HCT116 (cell line): Measurements from ENCODE around the gene AOC3. TPM values are rescaled to one million over a fixed set of nuclear protein-coding genes. Genes with fewer than 3 reads are reported as not detected.

Experiments used
- ATAC-seq: fragments of 200-7000 bp; cut with Tn5 transposase; 2 replicates; pipeline ENCODE4 v1.9.1; 2020; ENCODE audit warnings: mild to moderate bottlenecking, moderate library complexity
- BruUV-seq: library from RNA; stranded (reverse); fragments of 400-500 nt; replicated peaks from 2 replicates; lab custom pipeline; 2021; lab: Mats Ljungman, UMichigan
- CTCF ChIA-PET: fragments of 300-600 bp; sonication (Branson Sonifier 250); formaldehyde crosslinking; loops from one replicate; lab custom pipeline; 2021; ENCODE audit warnings: antibody characterized with exemption; lab: Charles Lee
- POLR2A ChIA-PET: fragments of 300-600, 350-600 bp; sonication (Branson Sonifier 250); formaldehyde crosslinking; loops from one replicate; lab custom pipeline; 2021; ENCODE audit warnings: antibody characterized with exemption; lab: Charles Lee
- RAD21 ChIA-PET, 2 experiments: fragments of 300-600 bp; sonication (Branson Sonifier 250); formaldehyde crosslinking; loops; one replicate each; lab custom pipeline; 2023; ENCODE audit warnings: low total read pairs in 2 of 2; ENCODE audit not compliant: uncharacterized antibody in 2 of 2, unreplicated experiment in 2 of 2, low non-redundant PET in 1 of 2; lab: Charles Lee
- DNase-seq: peaks from one replicate; pipeline ENCODE4 v3.0.0-alpha.2; 2010; ENCODE audit warnings: low read depth, low spot score
- H2AFZ ChIP-seq: fragments of 200-600 bp; shearing (Covaris generic), sonication (generic); 2 replicates; pipeline ENCODE4 v1.6.1; 2017; ENCODE audit warnings: low read depth, mixed run types, mixed read lengths, antibody characterized with exemption, low read length; ENCODE audit not compliant: poor library complexity, severe bottlenecking
- H3K27ac ChIP-seq: 2 replicates; pipeline ENCODE4 v1.5.1; 2012; ENCODE audit warnings: low read depth, low read length
- H3K27me3 ChIP-seq: fragments of 200-600 bp; sonication (generic); 2 replicates; pipeline ENCODE4 v1.6.1; 2016; ENCODE audit warnings: mixed run types, low read length, mixed read lengths; ENCODE audit not compliant: insufficient read depth
- H3K36me3 ChIP-seq, 2 experiments: fragments of 200-500 bp in 1 of 2; fragments of 200-600 bp in 1 of 2; sonication (Bioruptor generic) in 1 of 2; sonication (generic) in 1 of 2; 2 replicates each; pipeline versions ENCODE4 v1.5.1 to v1.6.1; 2014 to 2016; ENCODE audit warnings: low read length in 2 of 2, inconsistent platforms in 1 of 2, mixed read lengths in 1 of 2, mixed run types in 1 of 2; ENCODE audit not compliant: insufficient read depth in 2 of 2, control insufficient read depth in 1 of 2
- H3K4me1 ChIP-seq, 2 experiments: fragments of 200-600 bp in 1 of 2; sonication (generic) in 1 of 2; 2 replicates each; pipeline versions ENCODE4 v1.5.1 to v1.6.1; 2012 to 2017; ENCODE audit warnings: low read length in 2 of 2, inconsistent platforms in 1 of 2, mild to moderate bottlenecking in 1 of 2, mixed read lengths in 1 of 2, mixed run types in 1 of 2, moderate library complexity in 1 of 2; ENCODE audit not compliant: insufficient read depth in 2 of 2, control insufficient read depth in 1 of 2
- H3K4me2 ChIP-seq: fragments of 200-600 bp; sonication (generic); 2 replicates; pipeline ENCODE4 v1.6.1; 2017; ENCODE audit warnings: mixed run types, low read length, mixed read lengths
- H3K4me3 ChIP-seq, 2 experiments: fragments of 200-600 bp in 1 of 2; sonication (generic) in 1 of 2; replicated peaks in 1 of 2; 2 replicates each; pipeline ENCODE4 v1.5.1; 2011 to 2016; ENCODE audit warnings: low read length in 2 of 2, control low read depth in 1 of 2, low read depth in 1 of 2, mild to moderate bottlenecking in 1 of 2, mixed read lengths in 1 of 2, mixed run types in 1 of 2
- H3K79me2 ChIP-seq: fragments of 200-600 bp; sonication (generic); 2 replicates; pipeline ENCODE4 v1.6.1; 2017; ENCODE audit warnings: mild to moderate bottlenecking, mixed run types, low read length, moderate library complexity, mixed read lengths; ENCODE audit not compliant: insufficient read depth
- H3K9ac ChIP-seq: fragments of 200-600 bp; sonication (generic); 2 replicates; pipeline ENCODE4 v1.6.1; 2016; ENCODE audit warnings: low read length, mixed read lengths
- H3K9me2 ChIP-seq: fragments of 200-600 bp; sonication (generic), shearing (Covaris generic); 2 replicates; pipeline ENCODE4 v1.6.1; 2017; ENCODE audit warnings: mixed run types, mild to moderate bottlenecking, moderate library complexity; ENCODE audit not compliant: insufficient read depth
- H3K9me3 ChIP-seq, 2 experiments: fragments of 200-500 bp in 1 of 2; fragments of 200-600 bp in 1 of 2; sonication (Bioruptor generic) in 1 of 2; sonication (generic) in 1 of 2; 2 replicates each; pipeline ENCODE4 v1.6.1; 2014 to 2017; ENCODE audit warnings: low read length in 2 of 2, mixed read lengths in 2 of 2, inconsistent platforms in 1 of 2, low read depth in 1 of 2, mild to moderate bottlenecking in 1 of 2, mixed run types in 1 of 2, moderate library complexity in 1 of 2; ENCODE audit not compliant: control insufficient read depth in 1 of 2, insufficient read depth in 1 of 2
- H4K20me1 ChIP-seq: fragments of 200-600 bp; sonication (generic), shearing (Covaris generic); 2 replicates; pipeline ENCODE4 v1.6.1; 2017; ENCODE audit warnings: mixed run types, mild to moderate bottlenecking, moderate library complexity; ENCODE audit not compliant: insufficient read depth
- ATF3 ChIP-seq: IDR thresholded peaks from 2 replicates; pipeline ENCODE4 v1.6.1; 2012
- CBX3 ChIP-seq: IDR thresholded peaks from 2 replicates; pipeline ENCODE4 v1.6.1; 2012; ENCODE audit warnings: low read depth
- EZH2 ChIP-seq: fragments of 200-600 bp; sonication (generic); IDR thresholded peaks from 2 replicates; pipeline ENCODE4 v1.6.1; 2017; ENCODE audit warnings: antibody characterized with exemption, mixed run types
- EZH2phosphoT487 ChIP-seq: fragments of 200-600 bp; IDR thresholded peaks from 2 replicates; pipeline ENCODE4 v1.6.1; 2018; ENCODE audit warnings: antibody characterized with exemption, borderline replicate concordance
- FOSL1 ChIP-seq: IDR thresholded peaks from 2 replicates; pipeline ENCODE4 v1.6.1; 2012; ENCODE audit warnings: low read depth
- JUND ChIP-seq: IDR thresholded peaks from 2 replicates; pipeline ENCODE4 v1.6.1; 2012
- POLR2A ChIP-seq: IDR thresholded peaks from 2 replicates; pipeline ENCODE4 v1.7.0; 2011; ENCODE audit warnings: borderline replicate concordance; ENCODE audit not compliant: insufficient read depth, insufficient read length; ENCODE audit errors: extremely low read depth
- POLR2AphosphoS5 ChIP-seq: IDR thresholded peaks from 2 replicates; pipeline ENCODE4 v1.6.1; 2011; ENCODE audit warnings: mild to moderate bottlenecking, low read depth, low read length, moderate library complexity
- RAD21 ChIP-seq: IDR thresholded peaks from 2 replicates; pipeline ENCODE4 v1.6.1; 2012; ENCODE audit warnings: low read depth, mild to moderate bottlenecking
- REST ChIP-seq: IDR thresholded peaks from 2 replicates; pipeline ENCODE4 v1.6.1; 2012; ENCODE audit warnings: low read depth
- SIN3A ChIP-seq: IDR thresholded peaks from 2 replicates; pipeline ENCODE4 v1.6.1; 2012; ENCODE audit warnings: low read depth
- SRF ChIP-seq: IDR thresholded peaks from 2 replicates; pipeline ENCODE4 v1.6.1; 2012; ENCODE audit warnings: low read depth
- YY1 ChIP-seq: IDR thresholded peaks from 2 replicates; pipeline ENCODE4 v1.6.1; 2011; ENCODE audit warnings: low read length, low read depth, moderate library complexity, mild to moderate bottlenecking; ENCODE audit not compliant: insufficient replicate concordance; ENCODE audit errors: extremely low read depth
- ZFX ChIP-seq: fragments of 450-650 bp; IDR thresholded peaks from 2 replicates; pipeline ENCODE4 v1.6.1; 2017
- ZNF274 ChIP-seq: fragments of 200-500 bp; sonication (Bioruptor generic); IDR thresholded peaks from 2 replicates; pipeline ENCODE4 v1.6.1; 2014; ENCODE audit warnings: mild to moderate bottlenecking, low read depth, low read length, inconsistent platforms
- intact Hi-C: fragments of 100-400 bp; cut with micrococcal nuclease; formaldehyde crosslinking; loops from 2 replicates; pipeline ENCODE4 v1.10.0; 2022
- total RNA-seq: library from RNA; stranded (reverse); gene quantifications from one replicate; pipeline ENCODE4 v1.2.1, GENCODE V29; 2021; ENCODE audit not compliant: unreplicated experiment

AOC3 gene
- total RNA-seq, 1 experiment from 2014 or later = 5.9 TPM

DNA sequence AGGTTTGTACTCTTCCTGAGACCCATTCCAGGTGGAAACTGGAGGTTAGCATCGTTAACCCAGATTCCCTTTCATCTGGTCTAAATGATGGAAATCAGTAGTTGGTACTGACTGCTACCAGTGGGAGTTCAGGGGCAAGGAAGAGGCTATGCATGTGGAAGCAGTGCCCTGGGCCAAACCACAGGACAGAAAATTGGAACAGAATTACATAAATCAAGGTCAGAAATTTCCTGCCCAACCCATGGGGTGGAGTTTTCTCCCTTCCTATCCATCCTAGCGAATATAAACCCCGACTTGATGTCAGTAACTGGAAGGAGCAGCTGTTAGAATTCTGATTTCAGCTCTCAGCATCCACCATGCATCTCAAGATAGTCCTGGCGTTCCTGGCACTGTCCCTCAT lies 6.7 kb upstream of the AOC3 start, which contains the start of gene AOC2 (continued):
- no peak for TF ChIP-seq RAD21
- no peak for TF ChIP-seq EZH2phosphoT487
- TF ChIP-seq, all 23 proteins: peak for 0

- ChIA-PET RAD21 (no interaction called here), CTCF (no interaction called here), POLR2A (interaction anchor here (1.6 kb wide), 1 partner anchor 21 kb away, joined by 4 read pairs; the partner anchor contains the start of gene BECN1)
- intact Hi-C loops = no loop called here
- H3K9me3 ChIP-seq = no peaks in the 10 kb centered on the region
- BruUV-seq = no TSS peak
- TF ChIP-seq YY1 (no peak), POLR2AphosphoS5 (0 out of 2 replicates have a peak, but pooled peaks have one; percentile 17), JUND (no peak)
- no peaks in the 10 kb centered on the region for H3K9me2 ChIP-seq
- no peak overlapping the region for H3K9ac ChIP-seq
- H3K4me1 ChIP-seq = no peaks in the 10 kb centered on the region
- no peak overlapping the region for H3K4me2 ChIP-seq
- peaks cover 3% of the 10 kb centered on the region; the same call in 1 of the 2 replicates for H4K20me1 ChIP-seq
- H3K27ac ChIP-seq = no peak overlapping the region
- H3K36me3 ChIP-seq = peaks cover 40 to 54% of the 10 kb centered on the region in 2 experiments
- H3K4me3 ChIP-seq = no peak overlapping the region
- ATAC-seq (no peak), DNase-seq (no peak)
- no peaks in the 10 kb centered on the region for H3K27me3 ChIP-seq
- H3K79me2 ChIP-seq = peaks cover 4% of the 10 kb centered on the region; the same call in 1 of the 2 replicates
- H2AFZ ChIP-seq = no peak overlapping the region
Measured at GRCh38 chr17:42844761-42845555, 6.0 kb upstream of the AOC3 start.

GRCh38 chr17:42845556-42845917 lies 5.5 kb upstream of the AOC3 start:
- Histone ChIP-seq H3K9me2 (no peaks in the 10 kb centered on the region), H3K4me1 (no peaks in the 10 kb centered on the region), H3K36me3 (peaks cover 38 to 50% of the 10 kb centered on the region in 2 experiments), H3K9me3 (no peaks in the 10 kb centered on the region), H2AFZ (no peak overlapping the region), H3K4me2 (no peak overlapping the region), H3K4me3 (no peak overlapping the region), H3K27ac (no peak overlapping the region), H3K9ac (no peak overlapping the region), H4K20me1 (peaks cover 3% of the 10 kb centered on the region; the same call in 1 of the 2 replicates), H3K79me2 (peaks cover 4% of the 10 kb centered on the region; the same call in 1 of the 2 replicates), H3K27me3 (no peaks in the 10 kb centered on the region)
- ChIA-PET RAD21 (interaction anchor here in 1 of 2 experiments (0.7 kb wide), 1 partner anchor 47 kb away, joined by 8 read pairs; the partner anchor contains the start of gene COA3), CTCF (no interaction called here), POLR2A (interaction anchor here (1.6 kb wide), 1 partner anchor 22 kb away, joined by 4 read pairs; the partner anchor contains the start of gene BECN1)
- no peak for ATAC-seq
- no TSS peak for BruUV-seq
- no peak for DNase-seq
- intact Hi-C loops = no loop called here
- no peak for TF ChIP-seq SRF
- TF ChIP-seq ATF3 = no peak
- no peak for TF ChIP-seq REST
- TF ChIP-seq EZH2 = no peak
- no peak for TF ChIP-seq ZFX
- TF ChIP-seq FOSL1 = no peak
- TF ChIP-seq RAD21 = no peak
- TF ChIP-seq CBX3 = no peak
- no peak for TF ChIP-seq POLR2A
- no peak for TF ChIP-seq YY1
- TF ChIP-seq ZNF274 = no peak
- no peak for TF ChIP-seq JUND
- TF ChIP-seq POLR2AphosphoS5 = no peak
- TF ChIP-seq SIN3A = no peak
